DOHH2 (cell line): Measurements from ENCODE around the gene PADI4.

ENCODE experiments used
- CTCF ChIP-seq: fragments of 200-600 bp; sonication (generic); IDR thresholded peaks from one replicate; pipeline ENCODE4 v1.5.1; 2014; ENCODE audit warnings: antibody characterized with exemption, mild to moderate bottlenecking, low read depth, low read length; ENCODE audit not compliant: poor library complexity, severe bottlenecking
- EZH2phosphoT487 ChIP-seq: fragments of 200-600 bp; sonication (generic); IDR thresholded peaks from 2 replicates; pipeline ENCODE4 v1.6.1; 2017; ENCODE audit warnings: borderline replicate concordance, mild to moderate bottlenecking, antibody characterized with exemption, low read length, moderate library complexity, mixed read lengths

GRCh38 chr1:17392199-17392740 is 84.3 kb downstream of the PADI4 start:
- TF ChIP-seq EZH2phosphoT487 = no peak
- TF ChIP-seq CTCF = no peak
